ENCODE measurements around the gene GRIA3. TPM values are rescaled to one million over a fixed set of nuclear protein-coding genes. Genes with fewer than 3 reads are reported as not detected.

Gene GRIA3
- total RNA-seq, 2 donors from 2014 or later, result 0.50 to 0.67 TPM

- ATAC-seq (no peak), DNase-seq (no peak)
- intact Hi-C loops (cut with DNase I, micrococcal nuclease), result no loop called here
Observed at GRCh38 chrX:123188081-123188480, 4.0 kb downstream of the GRIA3 start.

GRCh38 chrX:123189338-123189737 lies 5.3 kb downstream of the GRIA3 start:
- no peak for ATAC-seq
- DNase-seq, result no peak
- intact Hi-C loops (cut with DNase I, micrococcal nuclease), result no loop called here

GRCh38 chrX:123190096-123190495 lies 6.0 kb downstream of the GRIA3 start:
- intact Hi-C loops (cut with DNase I, micrococcal nuclease), result no loop called here
- ATAC-seq (no peak), DNase-seq (no peak)

- DNase-seq (no peak), ATAC-seq (no peak)
- intact Hi-C loops (cut with DNase I, micrococcal nuclease), result no loop called here
Observed at GRCh38 chrX:123193101-123193500, 9.0 kb downstream of the GRIA3 start.

GRCh38 chrX:123199338-123199737 lies 15.3 kb downstream of the GRIA3 start:
- no peak for ATAC-seq
- intact Hi-C loops (cut with DNase I, micrococcal nuclease), result no loop called here
- DNase-seq, result no peak

- intact Hi-C loops (cut with DNase I, micrococcal nuclease), result no loop called here
- ATAC-seq (no peak), DNase-seq (no peak)
Observed at GRCh38 chrX:123201720-123202119, 17.6 kb downstream of the GRIA3 start.

GRCh38 chrX:123202523-123202922 lies 18.4 kb downstream of the GRIA3 start:
- intact Hi-C loops (cut with DNase I, micrococcal nuclease), result no loop called here
- ATAC-seq (no peak), DNase-seq (no peak)

GRCh38 chrX:123203772-123204171 lies 19.7 kb downstream of the GRIA3 start:
- intact Hi-C loops (cut with DNase I, micrococcal nuclease), result no loop called here
- ATAC-seq (no peak), DNase-seq (no peak)

GRCh38 chrX:123206176-123206575 lies 22.1 kb downstream of the GRIA3 start:
- DNase-seq (no peak), ATAC-seq (no peak)
- intact Hi-C loops (cut with DNase I, micrococcal nuclease), result no loop called here

GRCh38 chrX:123210252-123210651 lies 26.2 kb downstream of the GRIA3 start:
- no peak for DNase-seq
- intact Hi-C loops (cut with DNase I, micrococcal nuclease), result no loop called here
- no peak for ATAC-seq

GRCh38 chrX:123215397-123216089 lies 31.5 kb downstream of the GRIA3 start:
- ATAC-seq, result no peak
- no peak for DNase-seq
- intact Hi-C loops (cut with DNase I, micrococcal nuclease), result no loop called here

GRCh38 chrX:123217077-123217476 lies 33.0 kb downstream of the GRIA3 start:
- DNase-seq, result peak in 1 of 2 donors; percentile 25
- no peak for ATAC-seq
- intact Hi-C loops (cut with DNase I, micrococcal nuclease), result no loop called here

GRCh38 chrX:123217728-123218127 lies 33.6 kb downstream of the GRIA3 start:
- DNase-seq (no peak), ATAC-seq (no peak)
- intact Hi-C loops (cut with DNase I, micrococcal nuclease), result no loop called here

- ATAC-seq (no peak), DNase-seq (no peak)
- intact Hi-C loops (cut with DNase I, micrococcal nuclease), result no loop called here
Observed at GRCh38 chrX:123219916-123220315, 35.8 kb downstream of the GRIA3 start.

GRCh38 chrX:123222920-123223319 lies 38.8 kb downstream of the GRIA3 start:
- intact Hi-C loops (cut with DNase I, micrococcal nuclease), result no loop called here
- no peak for DNase-seq
- ATAC-seq, result no peak

GRCh38 chrX:123223409-123223808 lies 39.3 kb downstream of the GRIA3 start:
- ATAC-seq, result no peak
- intact Hi-C loops (cut with DNase I, micrococcal nuclease), result no loop called here
- DNase-seq, result no peak

- DNase-seq (no peak), ATAC-seq (no peak)
- intact Hi-C loops (cut with DNase I, micrococcal nuclease), result no loop called here
Observed at GRCh38 chrX:123223859-123224258, 39.8 kb downstream of the GRIA3 start.

GRCh38 chrX:123230798-123231197 lies 46.7 kb downstream of the GRIA3 start:
- intact Hi-C loops (cut with DNase I, micrococcal nuclease), result no loop called here
- ATAC-seq, result no peak

GRCh38 chrX:123236859-123237258 lies 52.8 kb downstream of the GRIA3 start:
- intact Hi-C loops (cut with DNase I, micrococcal nuclease), result no loop called here
- DNase-seq, result no peak
- no peak for ATAC-seq

More at GRCh38 chrX:123230798-123231197, 46.7 kb downstream of the GRIA3 start:
- no peak for DNase-seq

- DNase-seq, result no peak
- ATAC-seq, result no peak
- intact Hi-C loops (cut with DNase I, micrococcal nuclease), result no loop called here
Observed at GRCh38 chrX:123237271-123237670, 53.2 kb downstream of the GRIA3 start.

GRCh38 chrX:123254457-123254856 lies 70.4 kb downstream of the GRIA3 start:
- ATAC-seq, result no peak
- intact Hi-C loops (cut with DNase I, micrococcal nuclease), result no loop called here
- no peak for DNase-seq
